Measurements from ENCODE around the gene GAPVD1. TPM values are rescaled to one million over a fixed set of nuclear protein-coding genes. Genes with fewer than 3 reads are reported as not detected.

The GAPVD1 gene
- total and polyA plus RNA-seq, 12 donors: 6.9 to 40.0 (median 34.5) TPM

- Histone ChIP-seq H3K4me3 (no peak overlapping the region), H3K36me3 (no peaks in the 10 kb centered on the region), H3K27ac (no peak overlapping the region), H3K4me1 (no peaks in the 10 kb centered on the region), H3K27me3 (no peaks in the 10 kb centered on the region), H3K9me3 (no peaks in the 10 kb centered on the region)
- WGBS, 2 donors: 89 to 93% methylated on average over 6 of the region's 6 CpGs
- no peak for ATAC-seq
- intact Hi-C loops (cut with DNase I): no loop called here
- no peak for TF ChIP-seq CTCF (IDR thresholded peaks at IDR 0.05)
- DNase-seq: no peak
Measured at GRCh38 chr9:125391704-125392103, 130.1 kb downstream of the GAPVD1 start.

- H3K36me3 ChIP-seq: no peaks in the 10 kb centered on the region
- no peaks in the 10 kb centered on the region for H3K27me3 ChIP-seq
- TF ChIP-seq CTCF (IDR thresholded peaks at IDR 0.05): no peak
- intact Hi-C loops (cut with DNase I): no loop called here
- 93 to 94% methylated on average over 3 of the region's 3 CpGs for WGBS, 2 donors
- no peaks in the 10 kb centered on the region for H3K9me3 ChIP-seq
- no peak overlapping the region for H3K4me3 ChIP-seq
- ATAC-seq (no peak), DNase-seq (no peak)
- H3K27ac ChIP-seq: no peak overlapping the region
- H3K4me1 ChIP-seq: no peaks in the 10 kb centered on the region
Measured at GRCh38 chr9:125393426-125393825, 131.8 kb downstream of the GAPVD1 start.

- intact Hi-C loops (cut with DNase I): no loop called here
- Histone ChIP-seq H3K36me3 (no peaks in the 10 kb centered on the region), H3K4me3 (no peak overlapping the region), H3K27ac (no peak overlapping the region), H3K4me1 (no peaks in the 10 kb centered on the region), H3K9me3 (no peaks in the 10 kb centered on the region), H3K27me3 (no peaks in the 10 kb centered on the region)
- WGBS, 2 donors: 96 to 97% methylated on average over 6 of the region's 6 CpGs
- ATAC-seq (no peak), DNase-seq (no peak)
- TF ChIP-seq CTCF (IDR thresholded peaks at IDR 0.05): no peak
Measured at GRCh38 chr9:125396799-125397198, 135.2 kb downstream of the GAPVD1 start.

GRCh38 chr9:125397736-125398135 is 136.1 kb downstream of the GAPVD1 start:
- H3K27me3 ChIP-seq: no peaks in the 10 kb centered on the region
- H3K4me3 ChIP-seq: no peak overlapping the region
- ATAC-seq: no peak
- no peaks in the 10 kb centered on the region for H3K36me3 ChIP-seq
- 84 to 88% methylated on average over 11 of the region's 11 CpGs for WGBS, 2 donors
- H3K4me1 ChIP-seq: no peaks in the 10 kb centered on the region
- no peak overlapping the region for H3K27ac ChIP-seq
- intact Hi-C loops (cut with DNase I): no loop called here
- TF ChIP-seq CTCF (IDR thresholded peaks at IDR 0.05): no peak
- H3K9me3 ChIP-seq: no peaks in the 10 kb centered on the region
- no peak for DNase-seq

GRCh38 chr9:125398243-125398642 is 136.6 kb downstream of the GAPVD1 start:
- no peak for TF ChIP-seq CTCF (IDR thresholded peaks at IDR 0.05)
- Histone ChIP-seq H3K36me3 (no peaks in the 10 kb centered on the region), H3K27ac (no peak overlapping the region), H3K4me3 (no peak overlapping the region), H3K4me1 (no peaks in the 10 kb centered on the region), H3K9me3 (no peaks in the 10 kb centered on the region), H3K27me3 (no peaks in the 10 kb centered on the region)
- intact Hi-C loops (cut with DNase I): no loop called here
- 94 to 100% methylated on average over 1 of the region's 1 CpG for WGBS, 2 donors
- ATAC-seq (no peak), DNase-seq (no peak)
